SIG-M5 treated with dmso at 0.1 percent for 504 hours (cell line): Measurements from ENCODE around the gene RAD51B.
A peak's percentile ranks its signal among the peaks of the same experiment; 100 is the strongest.

ENCODE experiments used
- DNase-seq: peaks from one replicate; lab custom pipeline; 2025; ENCODE audit not compliant: unreplicated experiment; lab: John Stamatoyannopoulos, UW

RAD51B gene

DNA sequence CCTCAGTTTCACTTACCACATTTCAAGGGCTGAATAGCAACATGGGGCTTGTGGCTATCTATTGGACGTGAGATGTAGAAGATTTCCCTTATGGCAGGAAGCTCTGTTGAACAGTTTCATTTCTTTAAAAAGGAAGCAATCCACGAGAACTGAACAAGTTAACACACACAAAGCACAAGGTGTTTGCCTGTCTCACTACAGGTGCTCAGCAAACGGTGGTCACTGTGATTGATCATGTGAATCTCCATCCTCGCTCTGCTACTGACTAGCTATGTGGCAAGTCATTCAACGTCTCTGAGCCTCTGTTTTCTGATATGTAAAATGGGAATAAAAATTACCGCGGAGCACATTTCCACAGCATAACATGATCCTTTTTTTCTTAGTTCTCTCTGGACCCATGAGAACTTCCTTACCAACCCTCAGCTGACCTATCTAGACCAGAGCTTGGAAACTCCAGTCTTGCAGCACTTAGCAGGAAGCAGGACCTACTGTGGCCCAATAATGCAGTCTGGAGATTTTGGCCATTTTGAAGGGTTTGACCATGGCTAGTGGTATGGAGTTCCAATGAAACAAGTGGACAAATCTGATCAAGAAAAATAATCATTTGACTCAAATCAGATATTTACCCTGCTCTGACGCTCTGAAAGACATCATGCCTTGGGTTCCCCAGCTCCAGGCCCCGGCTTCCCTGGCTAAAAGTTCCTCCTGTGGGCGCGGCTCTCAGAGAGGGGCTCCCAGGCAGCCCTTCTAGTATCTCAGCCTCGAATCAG lies 694.4 kb downstream of the RAD51B start:
- DNase-seq = no peak

DNA sequence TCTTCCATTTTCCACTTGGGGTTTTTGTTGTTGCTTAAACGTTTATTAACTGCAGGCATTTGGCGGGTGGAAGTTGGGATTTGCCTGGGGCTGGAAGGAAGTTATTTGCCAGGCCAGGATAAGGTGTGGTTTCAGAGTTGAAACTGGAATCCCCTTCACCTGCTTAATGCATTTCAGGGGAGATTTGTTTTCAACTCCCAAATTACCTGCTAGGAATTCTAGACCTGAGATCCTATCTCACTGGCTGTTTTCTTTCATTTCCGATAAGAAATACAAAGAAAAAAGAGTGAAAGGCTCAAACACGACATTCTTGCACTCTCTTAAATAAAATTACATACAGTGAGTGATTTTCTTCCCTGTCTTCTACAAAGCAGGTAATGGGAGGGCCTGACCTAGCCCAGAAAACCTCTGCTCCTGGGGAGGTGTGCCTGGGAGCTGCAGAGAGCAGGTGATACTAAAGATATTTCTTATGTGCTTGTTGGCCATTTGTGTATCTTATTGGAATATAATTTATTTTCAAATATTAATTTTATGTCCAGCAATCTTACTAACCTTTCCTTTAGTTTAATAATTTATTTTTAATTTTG lies 695.1 kb downstream of the RAD51B start:
- DNase-seq = no peak

DNA sequence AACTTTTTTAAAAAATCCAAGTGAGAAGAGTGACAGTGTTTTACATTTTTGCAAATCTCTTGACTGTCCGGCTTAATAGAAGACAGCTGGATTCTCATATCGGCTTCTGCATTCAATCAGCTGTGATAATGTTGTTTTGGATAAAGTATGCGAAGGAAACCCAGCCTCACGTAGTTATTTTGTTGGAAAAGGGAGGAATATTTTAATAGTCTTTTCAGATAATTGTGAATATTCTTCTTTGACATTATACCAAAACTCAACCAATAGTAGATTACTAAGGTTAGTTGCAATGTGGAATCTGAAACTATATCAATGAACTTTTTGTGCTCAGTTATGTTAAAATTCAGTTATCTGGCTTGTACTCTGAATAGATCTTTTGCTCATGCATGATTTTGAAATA lies 696.8 kb downstream of the RAD51B start:
- no peak for DNase-seq

DNA sequence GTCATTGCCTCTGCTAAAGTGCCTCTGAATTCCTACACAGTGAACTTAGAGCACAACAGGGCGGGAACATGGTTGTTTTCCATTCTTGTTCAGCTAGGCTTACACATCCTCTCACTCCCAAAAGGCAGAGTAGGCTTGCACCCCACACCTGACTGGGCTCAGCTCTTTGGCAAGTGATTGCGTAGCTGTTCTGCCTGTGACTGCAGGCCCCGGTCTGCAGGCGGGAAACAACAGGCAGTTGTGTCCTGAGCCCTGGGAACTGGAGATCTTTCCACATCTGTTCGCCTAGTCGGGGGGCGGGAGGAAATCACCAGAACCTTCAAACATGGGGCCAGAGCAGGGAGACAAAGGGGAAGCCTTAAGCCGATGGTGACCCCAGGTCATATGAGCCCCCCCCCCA lies 698.6 kb downstream of the RAD51B start:
- DNase-seq = no peak

DNA sequence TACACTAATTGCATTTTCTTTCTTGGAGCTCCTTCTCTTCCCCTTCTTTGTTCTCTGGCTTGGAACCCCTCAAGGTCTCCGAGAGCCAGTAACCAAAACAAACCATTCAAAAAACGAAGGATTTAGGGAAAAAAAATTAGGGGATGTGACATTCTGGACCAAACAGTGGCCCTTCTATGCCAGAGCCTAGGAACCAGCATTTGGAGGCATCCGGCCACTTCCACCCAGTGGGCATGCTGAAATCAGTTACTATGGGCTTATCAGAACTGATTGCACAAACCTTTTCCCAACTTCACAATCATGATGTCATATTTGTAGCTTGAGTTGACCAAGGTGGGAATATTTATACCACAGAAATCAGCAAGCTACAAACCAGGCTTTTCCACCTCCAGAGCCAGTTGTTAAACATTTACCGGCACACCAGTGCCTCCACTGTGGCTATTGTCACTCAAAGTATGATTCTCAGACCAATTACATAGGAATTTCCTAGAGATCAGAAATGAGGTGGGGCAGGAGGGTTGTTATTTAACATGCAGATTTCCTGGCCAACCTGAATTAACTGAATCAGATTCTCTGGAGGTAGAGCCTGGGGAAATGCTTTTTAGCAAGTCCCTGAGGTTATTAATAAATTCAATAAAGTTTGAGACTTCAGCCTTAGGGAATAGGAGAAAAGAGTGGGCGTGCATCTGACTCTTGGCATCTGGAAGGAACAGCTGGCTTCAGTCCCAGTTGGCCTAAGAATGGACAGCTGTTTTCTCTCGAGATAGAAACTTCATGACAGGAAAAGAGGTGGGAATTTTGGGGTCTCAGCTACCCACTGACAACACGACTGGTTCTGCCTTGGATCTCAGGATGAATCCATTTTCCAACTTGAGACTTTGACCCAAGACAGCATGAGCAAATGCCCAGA lies 699.4 kb downstream of the RAD51B start:
- no peak for DNase-seq

DNA sequence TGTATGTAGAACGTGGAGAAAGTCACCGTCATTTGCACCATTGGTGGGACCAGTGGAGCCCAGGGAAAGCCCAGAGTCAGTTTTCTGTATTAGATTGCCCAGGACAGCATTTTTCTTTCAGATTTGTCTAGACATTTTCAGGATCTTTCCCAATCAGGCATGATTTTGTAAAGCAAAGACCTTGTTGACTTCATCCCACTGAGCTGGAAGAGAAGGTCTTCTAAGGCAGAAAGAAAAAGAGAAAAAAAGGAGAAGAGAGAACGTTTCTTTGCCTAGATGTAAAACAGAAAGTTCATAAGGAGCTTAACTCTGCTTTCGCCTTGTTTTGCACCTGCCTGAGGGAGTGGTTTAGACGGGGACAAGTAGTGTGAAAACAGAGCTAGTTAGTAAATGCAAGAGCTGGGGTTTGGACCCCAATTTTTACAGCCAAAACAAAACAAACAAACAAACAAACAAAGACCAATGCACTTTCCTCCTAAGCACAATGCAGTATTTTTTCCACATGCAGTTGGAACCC lies 700.1 kb downstream of the RAD51B start:
- no peak for DNase-seq

DNA sequence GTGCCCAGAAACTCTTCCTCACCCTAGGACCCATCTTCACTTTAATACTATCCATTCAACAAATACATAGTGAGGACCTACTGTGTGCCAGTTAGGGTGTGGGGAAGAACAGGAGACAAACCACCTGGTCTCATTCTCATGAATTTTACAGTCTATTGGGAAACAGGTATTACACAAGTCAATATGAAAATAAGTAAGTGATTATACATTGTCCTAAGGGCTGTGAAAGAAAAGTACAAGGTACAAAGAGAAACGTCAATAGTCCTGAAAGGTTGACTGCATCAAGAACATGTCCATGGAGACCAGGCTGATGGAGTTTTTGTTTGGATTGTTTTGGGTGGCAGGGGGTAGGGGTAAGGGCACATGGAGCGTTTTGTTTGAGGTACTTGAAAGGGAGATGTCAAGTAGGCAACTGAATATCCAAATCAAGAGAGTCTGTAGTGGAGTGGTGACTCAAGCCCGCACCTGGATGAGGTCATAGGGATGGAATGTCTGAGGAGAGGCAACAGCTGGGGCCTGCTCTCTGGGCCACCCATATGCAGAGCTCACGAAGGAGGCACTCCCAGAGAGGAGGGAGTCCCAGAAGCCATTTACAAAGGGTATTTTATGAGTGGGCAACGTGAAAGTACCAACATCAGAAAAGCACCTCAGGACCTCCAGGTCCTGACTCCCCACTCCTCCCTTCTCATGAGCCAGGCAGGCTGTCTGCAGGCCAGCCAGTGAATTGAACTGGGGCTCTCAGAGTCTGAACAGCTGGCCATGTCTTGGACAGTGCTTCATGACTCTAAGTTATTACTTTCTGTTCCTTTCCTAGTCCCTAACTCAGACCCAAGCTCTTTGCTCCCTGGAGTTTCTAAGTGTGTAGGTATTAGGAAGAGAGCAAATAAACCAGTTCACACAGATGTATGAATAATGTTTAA lies 701.3 kb downstream of the RAD51B start:
- no peak for DNase-seq

DNA sequence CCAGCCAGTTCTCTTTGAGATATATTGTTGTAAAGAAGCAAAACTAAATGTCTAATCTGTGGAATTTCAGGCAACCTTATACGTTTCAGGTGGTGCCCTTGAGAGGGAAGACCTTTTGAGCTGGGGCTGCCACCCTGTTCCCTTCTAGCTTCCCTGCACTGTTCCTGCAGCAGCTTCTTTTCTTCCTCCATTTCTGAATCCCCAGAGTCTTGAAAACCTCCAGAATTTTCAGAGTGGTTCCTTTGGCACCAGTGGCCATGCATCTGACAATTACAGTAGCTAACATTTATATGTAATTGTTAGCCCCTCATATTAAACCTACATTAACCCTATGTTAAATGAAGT lies 702.0 kb downstream of the RAD51B start:
- DNase-seq = no peak

DNA sequence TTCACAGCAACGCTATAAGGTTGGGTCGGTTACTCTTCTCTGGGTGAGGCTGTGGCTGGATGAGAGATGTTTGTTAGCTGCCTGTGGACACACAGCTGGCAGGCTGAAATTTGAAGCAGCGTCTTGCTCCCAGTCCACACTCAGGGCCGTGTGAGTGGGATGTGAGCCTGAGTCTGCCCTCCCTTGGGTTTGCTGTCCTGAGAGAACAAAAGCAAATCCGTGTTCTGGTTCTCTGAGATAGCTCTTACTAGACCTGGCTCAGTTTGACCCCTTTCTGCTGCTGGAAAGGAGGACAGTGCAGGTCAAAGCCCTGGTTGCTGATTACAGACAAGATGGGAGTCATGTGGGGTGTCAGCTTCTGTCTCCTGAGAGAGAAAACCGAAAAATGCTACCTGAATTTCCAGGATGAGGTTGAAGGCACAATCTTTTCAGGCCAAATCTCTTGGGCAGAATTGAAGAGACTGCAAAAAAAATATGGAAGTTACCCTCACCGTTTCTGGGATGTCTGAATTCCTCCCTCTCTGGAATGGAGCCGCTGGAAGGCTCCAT lies 702.5 kb downstream of the RAD51B start:
- DNase-seq = no peak

DNA sequence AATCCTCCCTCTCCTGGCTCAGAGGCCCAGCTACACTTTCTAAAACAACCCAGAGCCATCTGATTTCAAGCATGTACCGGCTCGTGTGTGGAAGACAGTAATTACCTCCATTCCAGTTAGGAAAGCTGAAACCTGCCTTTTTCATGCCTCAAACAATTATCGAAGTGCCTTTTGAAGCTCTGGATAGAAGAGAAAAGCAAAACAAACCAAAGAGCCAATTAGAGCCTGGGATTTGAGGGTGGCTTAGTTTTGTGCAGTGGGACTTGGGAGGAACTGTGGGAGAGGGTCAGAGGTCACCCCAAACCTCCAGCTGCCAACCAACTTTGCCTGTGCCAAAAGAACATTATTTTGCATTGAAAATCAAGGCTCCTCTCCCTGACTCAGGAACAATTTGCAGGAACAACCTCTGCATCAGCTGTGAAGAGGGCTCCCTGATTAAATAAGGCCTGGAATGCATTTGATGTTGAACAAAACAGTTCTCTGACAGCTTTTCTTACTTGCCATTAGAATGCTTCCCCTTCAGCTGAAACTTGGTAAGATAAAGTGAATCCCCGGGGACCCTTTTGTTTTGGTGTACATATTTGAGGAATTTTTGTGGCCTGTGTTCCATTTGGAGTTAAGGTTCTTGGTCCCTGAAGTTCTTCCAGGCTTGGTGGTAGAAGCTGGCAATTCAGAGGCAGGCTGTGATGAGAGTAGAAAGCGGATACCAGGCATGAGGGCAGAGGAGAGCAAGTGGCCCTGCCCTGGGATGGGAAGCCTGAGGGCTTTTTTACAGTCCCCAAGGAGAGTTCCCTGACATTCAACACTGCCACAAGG lies 703.1 kb downstream of the RAD51B start:
- no peak for DNase-seq

DNA sequence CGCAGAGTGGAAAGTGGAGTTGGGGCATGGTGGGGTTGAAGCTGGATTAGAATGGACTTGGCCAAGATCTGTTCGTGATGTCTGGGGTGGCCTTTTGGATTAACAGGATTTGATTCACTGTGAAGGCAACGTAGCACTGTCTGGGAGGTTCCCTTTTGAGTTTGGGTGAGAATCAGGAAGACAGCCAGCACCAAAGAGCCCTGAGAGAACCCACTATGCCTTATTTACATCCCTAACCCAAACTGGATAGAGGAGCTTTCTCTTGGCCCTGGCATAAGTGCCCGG lies 703.7 kb downstream of the RAD51B start:
- no peak for DNase-seq

DNA sequence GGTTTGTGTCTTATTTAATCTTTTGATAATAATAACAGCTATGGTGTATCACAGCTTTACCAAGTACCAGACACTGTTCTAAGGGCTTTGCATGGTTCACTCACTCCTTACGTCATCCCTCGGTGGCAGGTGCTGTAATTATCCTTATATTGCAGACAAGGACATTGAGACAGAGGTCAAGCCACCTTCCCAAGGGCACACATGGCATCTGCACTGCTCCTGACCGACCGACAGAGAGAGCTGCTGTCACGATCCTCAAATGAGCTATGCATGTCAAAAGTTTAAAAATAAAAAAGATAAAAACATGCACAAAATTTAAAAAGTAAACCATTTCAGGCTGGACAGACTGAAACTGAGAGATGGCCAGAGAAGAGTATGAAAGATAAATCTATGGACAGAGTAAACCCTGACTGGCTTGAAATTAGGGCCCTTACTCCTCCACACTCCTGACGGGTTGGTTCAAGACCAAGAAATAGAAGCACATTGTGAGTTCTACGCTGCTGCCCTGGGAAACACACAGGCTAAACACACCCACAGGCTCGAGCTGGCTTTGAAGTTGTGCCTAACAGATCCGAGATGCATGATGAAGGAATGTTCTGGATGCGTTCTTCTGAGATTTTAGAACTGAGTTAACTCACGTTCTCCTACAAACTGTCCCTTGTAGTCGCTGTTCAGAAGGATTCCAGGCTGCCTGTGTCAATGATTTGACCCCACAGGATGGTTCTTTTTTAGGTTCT lies 704.6 kb downstream of the RAD51B start:
- DNase-seq = no peak

DNA sequence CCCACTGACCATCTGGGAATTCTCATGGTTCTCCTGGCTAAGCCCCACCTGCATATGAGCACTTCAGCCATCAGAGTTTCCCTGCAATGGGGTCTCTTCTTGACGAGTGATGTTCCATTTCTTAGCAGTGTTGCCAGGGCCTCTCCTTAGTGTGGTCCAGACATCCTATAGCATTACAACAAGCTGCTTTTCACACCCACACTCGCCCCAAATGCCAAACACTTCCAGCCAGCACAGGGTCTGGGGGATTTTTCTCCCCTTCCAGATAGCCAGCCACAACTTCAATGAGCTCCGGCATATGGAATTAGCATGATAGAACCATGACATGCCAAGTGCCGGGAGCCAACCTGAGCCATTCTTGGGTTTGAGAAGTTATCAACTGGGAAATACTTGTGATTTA lies 705.9 kb downstream of the RAD51B start:
- no peak for DNase-seq

DNA sequence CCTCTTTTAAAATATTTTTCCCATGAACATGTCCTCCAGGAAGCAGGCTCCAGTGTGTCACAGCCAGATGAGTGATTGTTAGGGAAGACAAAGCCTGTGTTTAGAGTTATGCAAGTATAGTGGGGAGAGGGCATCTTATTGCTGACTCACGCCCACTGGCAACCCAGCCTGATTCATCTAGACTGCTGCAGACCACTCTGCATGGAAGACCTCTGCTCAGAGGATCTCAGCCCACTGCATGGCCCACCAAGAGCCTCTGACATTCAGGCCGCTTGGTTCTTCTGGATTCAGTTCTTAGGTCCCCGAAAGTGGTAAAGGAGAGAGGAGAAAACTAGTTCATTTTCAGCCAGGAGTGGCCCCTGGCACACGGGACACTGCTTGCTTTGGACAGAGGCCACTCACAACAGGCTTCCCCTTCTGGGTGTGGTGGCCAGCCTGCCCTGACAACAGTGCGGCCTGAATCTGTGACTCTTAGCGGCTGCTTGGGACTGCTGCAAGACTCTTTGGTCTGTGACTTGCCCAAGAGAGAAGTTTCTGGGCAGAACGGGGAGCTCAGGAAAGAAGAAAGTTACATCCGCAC lies 707.0 kb downstream of the RAD51B start:
- DNase-seq = no peak

DNA sequence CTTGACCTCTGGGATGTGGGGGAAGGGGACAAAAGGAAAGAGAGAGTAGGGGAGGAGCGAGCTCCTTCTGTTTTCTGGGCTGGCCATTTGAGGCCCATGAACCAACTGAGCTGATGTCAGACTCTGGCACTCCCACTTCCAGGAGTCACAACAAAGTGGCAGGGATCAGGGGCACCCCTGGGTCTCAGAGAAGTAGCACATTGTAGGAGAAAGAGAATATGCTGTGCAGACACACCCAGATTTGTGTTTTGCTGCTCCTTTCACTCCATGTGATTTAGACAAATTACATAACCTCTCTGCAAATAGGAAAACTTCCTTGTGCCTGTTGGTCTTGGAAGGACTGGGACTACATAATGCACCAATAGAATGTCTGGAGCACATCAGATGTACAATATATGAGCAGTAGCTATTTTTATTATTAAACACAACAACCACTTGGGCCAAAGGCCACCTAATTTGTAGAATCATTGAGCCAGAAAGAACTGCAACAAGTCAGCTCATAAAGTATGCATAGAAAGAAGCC lies 707.8 kb downstream of the RAD51B start:
- DNase-seq = peak; percentile 20

DNA sequence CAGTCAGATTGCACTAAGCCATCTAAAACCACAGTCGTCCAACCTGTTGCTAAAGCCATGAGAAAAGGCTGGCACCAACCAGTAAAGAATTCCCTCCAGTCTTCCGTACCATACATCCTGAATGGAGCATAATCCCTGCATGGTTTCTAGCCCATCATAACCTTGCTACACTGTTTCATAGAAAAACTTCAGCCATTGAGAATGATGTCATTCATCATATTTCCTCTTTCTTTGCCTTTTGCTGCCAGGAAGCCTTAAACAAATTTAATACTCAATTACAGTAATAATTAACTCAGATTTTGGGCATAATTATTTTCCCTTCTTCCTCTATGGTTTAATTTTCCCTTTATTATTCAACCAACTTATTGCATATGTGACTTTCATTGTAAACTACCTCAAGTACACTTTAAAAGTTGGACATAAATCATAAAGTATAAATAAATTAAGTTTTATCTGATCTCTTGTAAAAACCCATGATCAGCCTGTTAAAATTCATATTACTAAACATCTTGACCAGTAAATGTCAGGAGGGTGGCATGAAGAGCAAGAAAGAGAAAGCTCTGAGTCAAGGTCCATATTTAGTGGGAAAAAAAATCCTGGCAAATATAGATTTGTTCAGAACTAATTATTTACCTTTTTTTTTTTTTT lies 708.6 kb downstream of the RAD51B start:
- no peak for DNase-seq

DNA sequence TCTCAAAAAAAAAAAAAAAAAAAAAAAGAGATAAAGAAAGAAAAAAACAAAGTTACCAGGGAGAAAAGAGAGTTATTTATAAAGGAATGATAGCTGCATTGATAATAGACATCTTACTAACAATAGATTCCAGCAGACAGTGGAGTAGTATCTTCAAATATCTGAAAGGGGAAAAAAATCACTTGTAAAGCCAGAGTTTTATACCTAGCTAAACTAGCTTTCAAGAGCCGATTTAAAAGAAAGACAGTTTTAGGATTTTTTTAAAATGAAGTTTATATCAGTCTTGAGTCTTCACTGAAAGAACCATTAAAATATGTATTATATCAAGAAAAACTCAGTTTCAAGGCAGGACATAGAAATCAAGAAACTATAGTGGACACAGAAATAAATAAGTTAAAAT lies 710.9 kb downstream of the RAD51B start:
- no peak for DNase-seq

DNA sequence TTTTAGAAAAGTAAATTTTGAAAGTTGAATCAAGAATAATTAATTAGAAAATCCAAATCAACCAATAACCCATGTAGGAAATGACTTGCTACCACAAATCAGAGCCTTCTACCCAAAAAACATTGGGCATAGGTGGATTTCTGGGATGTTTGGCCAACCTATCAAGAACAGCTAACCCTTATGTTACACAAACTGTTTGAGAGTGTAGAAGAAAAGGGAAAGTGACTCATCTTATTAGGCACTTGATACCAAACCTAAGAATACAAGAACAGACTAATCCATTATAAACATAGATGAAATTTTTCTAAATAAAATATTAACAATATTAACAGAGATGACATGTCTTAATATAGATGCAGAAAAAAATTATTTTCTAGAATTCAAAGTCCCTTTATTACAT lies 712.9 kb downstream of the RAD51B start:
- DNase-seq = no peak
